ENCODE measurements around the gene NME7. TPM values are rescaled to one million over a fixed set of nuclear protein-coding genes. Genes with fewer than 3 reads are reported as not detected.

NME7 gene
- total and polyA plus RNA-seq, 2 experiments from 2014 or later = 39.1 to 48.5 TPM

GRCh38 chr1:169305948-169306347 is 61.6 kb downstream of the NME7 start:
- no peak for TF ChIP-seq CREB1 (CRISPR knock-in tag; IDR thresholded peaks at IDR 0.05; ENCODE audit: low read depth)
- TF ChIP-seq, protein P1, sequence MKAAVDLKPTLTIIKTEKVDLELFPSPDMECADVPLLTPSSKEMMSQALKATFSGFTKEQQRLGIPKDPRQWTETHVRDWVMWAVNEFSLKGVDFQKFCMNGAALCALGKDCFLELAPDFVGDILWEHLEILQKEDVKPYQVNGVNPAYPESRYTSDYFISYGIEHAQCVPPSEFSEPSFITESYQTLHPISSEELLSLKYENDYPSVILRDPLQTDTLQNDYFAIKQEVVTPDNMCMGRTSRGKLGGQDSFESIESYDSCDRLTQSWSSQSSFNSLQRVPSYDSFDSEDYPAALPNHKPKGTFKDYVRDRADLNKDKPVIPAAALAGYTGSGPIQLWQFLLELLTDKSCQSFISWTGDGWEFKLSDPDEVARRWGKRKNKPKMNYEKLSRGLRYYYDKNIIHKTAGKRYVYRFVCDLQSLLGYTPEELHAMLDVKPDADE (IDR thresholded peaks at IDR 0.05) = no peak
- TF ChIP-seq ZNF331 (CRISPR knock-in tag; IDR thresholded peaks at IDR 0.05; ENCODE audit: low read depth) = no peak
- no peak for TF ChIP-seq EZH2 (IDR thresholded peaks at IDR 0.05; ENCODE audit: low read depth, unreplicated experiment)
- TF ChIP-seq EZH2phosphoT487 (IDR thresholded peaks at IDR 0.05; ENCODE audit: unreplicated experiment) = no peak
- no peak for TF ChIP-seq JUNB (IDR thresholded peaks at IDR 0.05; ENCODE audit: unreplicated experiment)
- no peak for TF ChIP-seq POLR2AphosphoS5 (IDR thresholded peaks at IDR 0.05; ENCODE audit: low read depth)
- TF ChIP-seq NANOG (IDR thresholded peaks at IDR 0.05; ENCODE audit: borderline replicate concordance) = no peak
- TF ChIP-seq STAT1 (IDR thresholded peaks at IDR 0.05; ENCODE audit: unreplicated experiment) = no peak
- TF ChIP-seq CTCF (conservative IDR thresholded peaks at IDR 0.05; ENCODE audit: low read depth in 2 of 2) = no peak
- TF ChIP-seq REST (IDR thresholded peaks at IDR 0.05; ENCODE audit: unreplicated experiment) = no peak
- TF ChIP-seq, protein P2, sequence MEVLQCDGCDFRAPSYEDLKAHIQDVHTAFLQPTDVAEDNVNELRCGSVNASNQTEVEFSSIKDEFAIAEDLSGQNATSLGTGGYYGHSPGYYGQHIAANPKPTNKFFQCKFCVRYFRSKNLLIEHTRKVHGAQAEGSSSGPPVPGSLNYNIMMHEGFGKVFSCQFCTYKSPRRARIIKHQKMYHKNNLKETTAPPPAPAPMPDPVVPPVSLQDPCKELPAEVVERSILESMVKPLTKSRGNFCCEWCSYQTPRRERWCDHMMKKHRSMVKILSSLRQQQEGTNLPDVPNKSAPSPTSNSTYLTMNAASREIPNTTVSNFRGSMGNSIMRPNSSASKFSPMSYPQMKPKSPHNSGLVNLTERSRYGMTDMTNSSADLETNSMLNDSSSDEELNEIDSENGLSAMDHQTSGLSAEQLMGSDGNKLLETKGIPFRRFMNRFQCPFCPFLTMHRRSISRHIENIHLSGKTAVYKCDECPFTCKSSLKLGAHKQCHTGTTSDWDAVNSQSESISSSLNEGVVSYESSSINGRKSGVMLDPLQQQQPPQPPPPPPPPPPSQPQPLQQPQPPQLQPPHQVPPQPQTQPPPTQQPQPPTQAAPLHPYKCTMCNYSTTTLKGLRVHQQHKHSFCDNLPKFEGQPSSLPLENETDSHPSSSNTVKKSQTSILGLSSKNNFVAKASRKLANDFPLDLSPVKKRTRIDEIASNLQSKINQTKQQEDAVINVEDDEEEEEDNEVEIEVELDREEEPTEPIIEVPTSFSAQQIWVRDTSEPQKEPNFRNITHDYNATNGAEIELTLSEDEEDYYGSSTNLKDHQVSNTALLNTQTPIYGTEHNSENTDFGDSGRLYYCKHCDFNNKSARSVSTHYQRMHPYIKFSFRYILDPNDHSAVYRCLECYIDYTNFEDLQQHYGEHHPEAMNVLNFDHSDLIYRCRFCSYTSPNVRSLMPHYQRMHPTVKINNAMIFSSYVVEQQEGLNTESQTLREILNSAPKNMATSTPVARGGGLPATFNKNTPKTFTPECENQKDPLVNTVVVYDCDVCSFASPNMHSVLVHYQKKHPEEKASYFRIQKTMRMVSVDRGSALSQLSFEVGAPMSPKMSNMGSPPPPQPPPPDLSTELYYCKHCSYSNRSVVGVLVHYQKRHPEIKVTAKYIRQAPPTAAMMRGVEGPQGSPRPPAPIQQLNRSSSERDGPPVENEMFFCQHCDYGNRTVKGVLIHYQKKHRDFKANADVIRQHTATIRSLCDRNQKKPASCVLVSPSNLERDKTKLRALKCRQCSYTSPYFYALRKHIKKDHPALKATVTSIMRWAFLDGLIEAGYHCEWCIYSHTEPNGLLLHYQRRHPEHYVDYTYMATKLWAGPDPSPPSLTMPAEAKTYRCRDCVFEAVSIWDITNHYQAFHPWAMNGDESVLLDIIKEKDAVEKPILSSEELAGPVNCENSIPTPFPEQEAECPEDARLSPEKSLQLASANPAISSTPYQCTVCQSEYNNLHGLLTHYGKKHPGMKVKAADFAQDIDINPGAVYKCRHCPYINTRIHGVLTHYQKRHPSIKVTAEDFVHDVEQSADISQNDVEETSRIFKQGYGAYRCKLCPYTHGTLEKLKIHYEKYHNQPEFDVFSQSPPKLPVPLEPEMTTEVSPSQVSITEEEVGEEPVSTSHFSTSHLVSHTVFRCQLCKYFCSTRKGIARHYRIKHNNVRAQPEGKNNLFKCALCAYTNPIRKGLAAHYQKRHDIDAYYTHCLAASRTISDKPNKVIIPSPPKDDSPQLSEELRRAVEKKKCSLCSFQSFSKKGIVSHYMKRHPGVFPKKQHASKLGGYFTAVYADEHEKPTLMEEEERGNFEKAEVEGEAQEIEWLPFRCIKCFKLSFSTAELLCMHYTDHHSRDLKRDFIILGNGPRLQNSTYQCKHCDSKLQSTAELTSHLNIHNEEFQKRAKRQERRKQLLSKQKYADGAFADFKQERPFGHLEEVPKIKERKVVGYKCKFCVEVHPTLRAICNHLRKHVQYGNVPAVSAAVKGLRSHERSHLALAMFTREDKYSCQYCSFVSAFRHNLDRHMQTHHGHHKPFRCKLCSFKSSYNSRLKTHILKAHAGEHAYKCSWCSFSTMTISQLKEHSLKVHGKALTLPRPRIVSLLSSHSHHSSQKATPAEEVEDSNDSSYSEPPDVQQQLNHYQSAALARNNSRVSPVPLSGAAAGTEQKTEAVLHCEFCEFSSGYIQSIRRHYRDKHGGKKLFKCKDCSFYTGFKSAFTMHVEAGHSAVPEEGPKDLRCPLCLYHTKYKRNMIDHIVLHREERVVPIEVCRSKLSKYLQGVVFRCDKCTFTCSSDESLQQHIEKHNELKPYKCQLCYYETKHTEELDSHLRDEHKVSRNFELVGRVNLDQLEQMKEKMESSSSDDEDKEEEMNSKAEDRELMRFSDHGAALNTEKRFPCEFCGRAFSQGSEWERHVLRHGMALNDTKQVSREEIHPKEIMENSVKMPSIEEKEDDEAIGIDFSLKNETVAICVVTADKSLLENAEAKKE (CRISPR knock-in tag; IDR thresholded peaks at IDR 0.05) = no peak
- H3K4me1 Mint-ChIP-seq = peaks cover 22% of the 10 kb centered on the region
- H3K27me3 Mint-ChIP-seq (ENCODE audit: insufficient read depth, low read depth, poor library complexity) = no peaks in the 10 kb centered on the region
- no peak overlapping the region for H2AFZ ChIP-seq
- H3K27ac ChIP-seq (ENCODE audit: low read depth) = no peak overlapping the region
- H3K79me2 ChIP-seq (replicated peaks; ENCODE audit: insufficient read depth) = no peaks in the 10 kb centered on the region
- H3F3A ChIP-seq (replicated peaks; ENCODE audit: low read depth) = no peaks in the 10 kb centered on the region
- no peaks in the 10 kb centered on the region for H4K20me1 ChIP-seq (replicated peaks; ENCODE audit: insufficient read depth)
- no peak overlapping the region for H3K4me2 ChIP-seq
- no peak overlapping the region for H3K4me3 ChIP-seq
- no peak for ATAC-seq
- no peaks in the 10 kb centered on the region for H3K36me3 ChIP-seq (ENCODE audit: insufficient read depth)
- no peaks in the 10 kb centered on the region; the same call in 1 of the 3 replicates for H3K9me3 Mint-ChIP-seq
- H3K4me1 ChIP-seq (ENCODE audit: insufficient read depth) = peaks cover 15% of the 10 kb centered on the region
- no peak for DNase-seq (ENCODE audit: low spot score)
- no peak overlapping the region for H3K27ac Mint-ChIP-seq
- H3K4me3 Mint-ChIP-seq = no peak overlapping the region
- peaks cover 28% of the 10 kb centered on the region; the same call in 2 of the 3 replicates for H3K36me3 Mint-ChIP-seq (ENCODE audit: low read depth)
- H3K27me3 ChIP-seq (ENCODE audit: insufficient read depth) = no peaks in the 10 kb centered on the region
- H3K9me2 ChIP-seq (ENCODE audit: insufficient read depth) = no peaks in the 10 kb centered on the region
